Panc1 (cell line): ENCODE measurements around the gene ARID5B. TPM values are rescaled to one million over a fixed set of nuclear protein-coding genes. Genes with fewer than 3 reads are reported as not detected.

ENCODE experiments used
- ATAC-seq: fragments of 200-7000 bp; cut with Tn5 transposase; 2 replicates; pipeline ENCODE4 v1.9.1; 2020; ENCODE audit warnings: mild to moderate bottlenecking, moderate library complexity
- BruUV-seq: library from RNA; stranded (reverse); fragments of 400-500 nt; replicated peaks from 2 replicates; lab custom pipeline; 2021; lab: Mats Ljungman, UMichigan
- CTCF ChIA-PET: fragments of 300-600 bp; sonication (Branson Sonifier 250); formaldehyde crosslinking; loops from one replicate; lab custom pipeline; 2022; ENCODE audit warnings: antibody characterized with exemption; lab: Charles Lee
- POLR2A ChIA-PET: fragments of 300-600 bp; sonication (Branson Sonifier 250); formaldehyde crosslinking; loops from one replicate; lab custom pipeline; 2022; ENCODE audit warnings: antibody characterized with exemption; lab: Charles Lee
- DNase-seq: peaks from one replicate; pipeline ENCODE4 v3.0.0-alpha.2; 2010; ENCODE audit warnings: low read depth, low spot score
- H3K27ac ChIP-seq: 2 replicates; pipeline ENCODE4 v1.5.1; 2011; ENCODE audit warnings: mild to moderate bottlenecking, low read length, inconsistent platforms
- H3K27me3 ChIP-seq: fragments of 200-500 bp; sonication (Bioruptor generic); 2 replicates; pipeline ENCODE4 v1.6.0; 2014; ENCODE audit warnings: low read length, inconsistent platforms; ENCODE audit not compliant: control insufficient read depth, insufficient read depth
- H3K36me3 ChIP-seq: fragments of 200-500 bp; sonication (Bioruptor generic); 2 replicates; pipeline ENCODE4 v1.5.1; 2014; ENCODE audit warnings: inconsistent platforms, mild to moderate bottlenecking, low read length, moderate library complexity; ENCODE audit not compliant: control insufficient read depth, insufficient read depth
- H3K4me1 ChIP-seq: 2 replicates; pipeline ENCODE4 v1.5.1; 2011; ENCODE audit warnings: inconsistent platforms, mild to moderate bottlenecking, low read length, moderate library complexity; ENCODE audit not compliant: control insufficient read depth, insufficient read depth
- H3K4me3 ChIP-seq, 2 experiments: 2 replicates each; pipeline ENCODE4 v1.5.1; 2011 to 2012; ENCODE audit warnings: low read depth in 2 of 2, low read length in 2 of 2, mild to moderate bottlenecking in 2 of 2, inconsistent platforms in 1 of 2, moderate library complexity in 1 of 2
- H3K9me3 ChIP-seq: fragments of 200-500 bp; sonication (Bioruptor generic); 2 replicates; pipeline ENCODE4 v1.5.1; 2014; ENCODE audit warnings: low read depth, mild to moderate bottlenecking, inconsistent platforms, low read length, moderate library complexity; ENCODE audit not compliant: control insufficient read depth, insufficient read depth
- CTCF ChIP-seq: fragments of 450-650 bp; IDR thresholded peaks from 2 replicates; pipeline ENCODE4 v1.5.1; 2017; ENCODE audit warnings: mild to moderate bottlenecking
- POLR2AphosphoS5 ChIP-seq: IDR thresholded peaks from 2 replicates; pipeline ENCODE4 v1.6.1; 2012; ENCODE audit warnings: mild to moderate bottlenecking, low read depth, low read length, moderate library complexity
- REST ChIP-seq, 2 experiments: IDR thresholded peaks; 2 replicates each; pipeline ENCODE4 v1.6.1; 2011 to 2012; ENCODE audit warnings: low read depth in 2 of 2, control low read depth in 1 of 2, low read length in 1 of 2, mild to moderate bottlenecking in 1 of 2, moderate library complexity in 1 of 2; ENCODE audit not compliant: insufficient read depth in 1 of 2
- SIN3A ChIP-seq: IDR thresholded peaks from 2 replicates; pipeline ENCODE4 v1.6.1; 2012; ENCODE audit warnings: low read depth, mild to moderate bottlenecking, low read length, moderate library complexity, borderline replicate concordance; ENCODE audit not compliant: insufficient read depth
- TCF7L2 ChIP-seq: IDR thresholded peaks from 2 replicates; pipeline ENCODE4 v1.6.1; 2011; ENCODE audit warnings: mild to moderate bottlenecking, low read depth, low read length, inconsistent platforms
- in situ Hi-C: cut with HindIII; loops from 2 replicates; pipeline ENCODE4 v1.10.0; 2016; ENCODE audit warnings: low sequenced_read_pairs, low pct_unique_long_range_greater_than_20kb
- intact Hi-C: fragments of 100-400 bp; cut with micrococcal nuclease; formaldehyde crosslinking; loops from one replicate; pipeline ENCODE4 v1.10.0; 2022; ENCODE audit not compliant: unreplicated experiment
- total RNA-seq: library from RNA; stranded (reverse); gene quantifications from one replicate; pipeline ENCODE4 v1.2.1, GENCODE V29; 2021; ENCODE audit not compliant: unreplicated experiment

ARID5B gene
- total RNA-seq, 1 experiment from 2014 or later: 22.7 TPM

- peaks cover 3% of the 10 kb centered on the region for H3K36me3 ChIP-seq
- in situ Hi-C loops (no loop called here), intact Hi-C loops (no loop called here)
- POLR2A ChIA-PET: interaction anchor here (0.6 kb wide), 1 partner anchor 1522 kb away, joined by 3 read pairs; no protein-coding TSS in a partner anchor
- no peaks in the 10 kb centered on the region for H3K27me3 ChIP-seq
- CTCF ChIA-PET: no interaction called here
- peaks cover 14% of the 10 kb centered on the region for H3K4me1 ChIP-seq
- TF ChIP-seq SIN3A (no peak), REST (IDR thresholded peaks at IDR 0.05; ENCODE audit: insufficient read depth in 1 of 2, low read depth in 2 of 2, low read length in 1 of 2) (no peak)
- ATAC-seq (no peak), DNase-seq (no peak)
- H3K4me3 ChIP-seq: no peak overlapping the region
- H3K27ac ChIP-seq: peak overlapping the region; percentile 14; the same call in 1 of the 2 replicates
- BruUV-seq: no TSS peak
- H3K9me3 ChIP-seq: no peaks in the 10 kb centered on the region
These were observed 174.4 kb downstream of the ARID5B start for GRCh38 chr10:62075912-62076311.

GRCh38 chr10:62076891-62077290 is 175.4 kb downstream of the ARID5B start:
- DNase-seq (peak; percentile 81), ATAC-seq (peak; percentile 94)
- in situ Hi-C loops (no loop called here), intact Hi-C loops (no loop called here)
- ChIA-PET POLR2A (interaction anchor here (0.6 kb wide), 1 partner anchor 13 kb away, joined by 3 read pairs; no protein-coding TSS in a partner anchor), CTCF (interaction anchor here (0.6 kb wide), 1 partner anchor 326 kb away, joined by 8 read pairs; no protein-coding TSS in a partner anchor)
- no peaks in the 10 kb centered on the region for H3K27me3 ChIP-seq
- H3K4me3 ChIP-seq: no peak overlapping the region
- peaks cover 24% of the 10 kb centered on the region for H3K4me1 ChIP-seq
- BruUV-seq: no TSS peak
- H3K27ac ChIP-seq: peak overlapping the region; percentile 60
- no peak for TF ChIP-seq POLR2AphosphoS5
- no peak for TF ChIP-seq TCF7L2
- no peak for TF ChIP-seq SIN3A
- TF ChIP-seq CTCF: peak; percentile 43
- TF ChIP-seq REST (IDR thresholded peaks at IDR 0.05; ENCODE audit: insufficient read depth in 1 of 2, low read depth in 2 of 2, low read length in 1 of 2): no peak
- no peaks in the 10 kb centered on the region; the same call in 1 of the 2 replicates for H3K36me3 ChIP-seq
- H3K9me3 ChIP-seq: no peaks in the 10 kb centered on the region
